ENCODE measurements around the gene PCYT1A.
"Not testable (repeated sequence)": the region's sequence is repeated elsewhere in the genome, so short reads cannot be mapped to it uniquely, and the experiment has no call there.

Gene PCYT1A

DNA sequence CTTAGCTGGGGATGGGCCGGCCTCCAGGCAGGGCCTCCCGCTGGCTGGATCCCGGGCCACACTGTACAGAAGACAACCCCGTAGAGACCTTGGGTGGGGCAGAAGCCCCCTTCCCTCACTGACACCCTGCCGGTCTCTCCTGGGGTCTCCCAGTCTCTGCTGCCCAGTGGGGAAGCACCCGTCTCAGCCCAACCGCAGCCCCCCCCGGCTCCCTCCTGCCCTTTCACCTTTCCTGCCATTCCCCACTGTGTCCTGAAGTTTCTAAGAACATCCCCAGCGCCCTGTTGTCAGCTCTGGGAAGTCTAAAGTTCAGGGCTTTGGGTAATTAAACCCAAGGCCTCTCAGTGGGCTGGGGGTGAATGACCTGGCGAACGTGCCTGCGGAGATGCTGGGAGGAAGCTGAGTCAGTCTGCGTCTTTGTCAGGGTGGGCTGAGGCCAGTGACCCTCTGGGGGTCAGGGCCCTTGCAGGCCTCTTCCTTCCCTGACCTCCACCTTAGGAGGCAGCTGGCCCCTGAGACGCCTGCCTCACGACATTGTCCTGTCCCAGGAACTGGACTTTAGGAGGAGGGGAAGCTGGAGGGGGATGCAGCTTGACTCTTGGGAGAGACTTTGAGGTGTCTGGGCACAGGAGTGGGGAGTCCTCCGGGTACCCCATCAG lies 72.6 kb downstream of the PCYT1A start:
- no peak for DNase-seq (ENCODE audit: low spot score)

GRCh38 chr3:196210673-196211556 lies 76.6 kb downstream of the PCYT1A start, which contains the start of gene ZDHHC19:
Gene ZDHHC19, minus strand, starts transcription at chr3:196211400. Its CDS starts 85 bp downstream, at chr3:196211315.
- DNase-seq (ENCODE audit: low spot score) = no peak

DNA sequence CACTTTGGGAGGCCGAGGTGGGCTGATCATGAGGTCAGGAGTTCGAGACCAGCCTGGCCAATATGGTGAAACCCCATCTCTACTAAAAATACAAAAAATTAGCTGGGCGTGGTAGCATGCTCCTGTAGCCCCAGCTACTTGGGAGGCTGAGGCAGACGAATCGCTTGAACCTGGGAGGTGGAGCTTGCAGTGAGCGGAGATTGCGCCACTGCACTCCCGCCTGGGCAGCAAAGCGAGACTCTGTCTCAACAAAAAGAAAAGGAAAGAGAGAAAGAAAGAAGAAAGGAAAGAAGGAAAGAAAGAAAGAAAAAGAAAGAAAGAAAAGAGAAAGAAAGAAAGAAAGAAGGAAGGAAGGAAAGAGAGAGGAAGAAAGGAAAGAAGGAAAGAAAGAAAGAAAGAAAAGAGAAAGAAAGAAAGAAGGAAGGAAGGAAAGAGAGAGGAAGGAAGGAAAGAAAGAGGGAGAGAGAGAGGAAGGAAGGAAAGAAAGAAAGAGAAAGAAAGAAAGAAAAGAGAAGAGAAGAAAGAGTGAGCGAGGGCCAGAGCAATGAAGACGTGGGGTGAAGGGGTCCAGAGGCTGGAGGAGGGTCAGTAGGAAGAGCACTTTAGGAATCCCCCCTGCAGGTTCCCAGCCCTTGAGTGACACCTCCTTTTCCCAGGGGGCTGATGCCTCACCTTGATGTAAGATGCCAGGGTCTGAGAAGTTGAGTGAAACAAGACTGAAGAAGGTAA lies 77.4 kb downstream of the PCYT1A start:
- DNase-seq (ENCODE audit: low spot score) = not testable (repeated sequence)

- no peak for DNase-seq (ENCODE audit: low spot score)
These were observed 78.4 kb downstream of the PCYT1A start for GRCh38 chr3:196208942-196209695.

GRCh38 chr3:196207833-196208607 lies 79.5 kb downstream of the PCYT1A start:
- DNase-seq (ENCODE audit: low spot score) = peak; percentile 47

DNA sequence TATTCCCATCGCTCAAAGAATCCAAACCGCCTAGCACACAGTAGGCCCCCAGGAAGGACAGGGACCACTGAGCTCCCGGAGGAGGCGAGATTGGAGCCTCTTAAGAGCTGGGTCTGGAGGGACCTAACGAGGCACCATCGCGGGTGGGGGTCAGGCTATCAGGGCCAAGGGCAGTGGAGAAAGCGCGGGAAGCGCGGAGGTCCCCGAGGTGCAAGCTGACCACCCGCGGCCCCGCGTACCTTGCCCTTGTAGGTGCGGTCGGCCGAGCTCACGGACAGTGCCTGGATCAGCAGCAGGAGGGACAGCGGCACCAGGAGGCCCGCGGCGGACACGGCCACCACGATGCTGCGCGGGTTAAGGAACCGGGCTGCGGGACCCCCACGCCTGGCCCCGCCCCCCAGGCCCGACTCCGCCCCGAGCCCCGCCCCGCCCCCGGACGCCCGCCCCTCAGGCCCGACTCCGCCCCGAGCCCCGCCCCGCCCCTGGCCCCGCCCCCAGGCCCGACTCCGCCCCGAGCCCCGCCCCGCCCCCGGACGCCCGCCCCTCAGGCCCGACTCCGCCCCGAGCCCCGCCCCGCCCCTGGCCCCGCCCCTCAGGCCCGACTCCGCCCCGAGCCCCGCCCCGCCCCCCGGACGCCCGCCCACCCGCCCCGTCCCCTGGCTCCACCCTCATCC lies 80.2 kb downstream of the PCYT1A start:
- DNase-seq (ENCODE audit: low spot score) = peak; percentile 83

DNA sequence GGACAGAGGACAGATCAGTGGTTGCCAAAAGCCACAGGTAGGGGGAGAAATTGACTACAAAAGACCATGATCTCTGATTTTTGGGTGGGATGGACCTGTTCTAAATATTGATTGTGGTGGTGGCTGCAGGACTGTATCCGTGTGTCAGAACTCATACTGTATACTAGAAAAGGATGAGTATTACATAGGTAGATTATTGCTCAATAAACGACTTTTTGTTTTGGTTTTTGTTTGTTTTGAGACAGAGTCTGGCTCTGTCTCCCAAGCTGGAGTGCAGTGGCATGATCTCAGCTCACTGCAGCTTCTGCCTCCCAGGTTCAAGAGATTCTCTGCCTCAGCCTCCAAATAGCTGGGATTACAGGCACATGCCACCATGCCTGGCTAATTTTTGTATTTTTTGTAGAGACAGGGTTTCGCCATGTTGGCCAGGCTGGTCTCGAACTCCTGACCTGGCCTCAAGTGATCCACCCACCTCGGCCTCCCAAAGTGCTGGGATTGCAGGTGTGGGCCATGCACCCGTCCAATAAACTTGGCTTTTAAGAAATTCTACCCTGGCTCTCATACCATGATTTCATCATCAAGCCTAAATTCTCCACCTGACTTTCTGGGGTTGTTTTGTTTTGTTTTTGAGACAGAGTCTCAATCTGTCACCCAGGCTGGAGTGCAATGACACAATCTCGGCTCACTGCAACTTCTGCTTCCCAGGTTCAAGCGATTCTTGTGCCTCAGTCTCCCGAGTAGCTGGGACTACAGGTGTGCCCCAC lies 81.9 kb downstream of the PCYT1A start:
- DNase-seq (ENCODE audit: low spot score) = not testable (repeated sequence)

DNA sequence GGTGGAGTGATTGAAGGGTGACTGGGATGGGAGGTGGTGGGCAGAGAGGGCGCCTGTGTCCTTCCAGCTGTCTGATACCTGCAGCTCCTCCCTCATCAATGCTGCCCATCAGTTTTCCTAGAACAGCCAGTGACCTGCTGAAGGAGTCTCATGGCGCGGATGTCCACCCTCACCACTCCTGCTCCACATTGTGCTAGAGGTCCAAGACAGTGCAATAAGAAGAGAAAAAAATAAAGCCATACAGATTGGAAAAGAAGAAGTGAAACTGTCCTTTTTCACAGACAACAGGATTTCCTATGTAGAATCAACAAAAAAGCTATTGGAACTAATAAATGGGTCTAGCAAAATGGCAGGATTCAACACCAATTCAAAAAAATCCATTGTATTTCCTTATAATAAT lies 83.7 kb downstream of the PCYT1A start:
- no peak for DNase-seq (ENCODE audit: low spot score)

DNA sequence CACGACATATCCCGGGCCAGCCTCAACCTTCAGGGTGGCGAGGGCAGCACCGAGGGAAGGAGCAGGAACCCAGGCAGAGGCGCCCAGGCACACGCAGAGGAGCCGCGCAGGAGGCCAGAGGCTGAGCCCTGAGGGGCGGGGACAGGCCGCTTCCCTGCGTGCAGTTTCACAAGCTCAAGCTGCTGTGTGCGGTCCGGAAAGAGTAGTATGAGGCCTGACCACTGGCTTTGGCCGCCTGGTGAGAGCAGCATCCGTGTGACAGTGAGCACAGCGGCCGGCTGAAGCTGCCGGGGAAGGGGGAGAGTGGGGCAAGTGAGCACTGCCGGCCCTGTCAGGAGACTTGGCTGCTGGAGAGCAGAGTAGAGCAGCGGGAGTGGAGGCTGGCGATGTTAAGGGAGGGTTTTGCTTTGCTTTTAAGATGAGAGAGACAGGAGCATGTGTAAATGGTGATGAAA lies 85.0 kb downstream of the PCYT1A start:
- DNase-seq (ENCODE audit: low spot score) = no peak

- no peak for DNase-seq (ENCODE audit: low spot score)
These were observed 88.5 kb downstream of the PCYT1A start for GRCh38 chr3:196198771-196199753.

GRCh38 chr3:196198081-196198675 lies 89.3 kb downstream of the PCYT1A start:
- DNase-seq (ENCODE audit: low spot score) = no peak

GRCh38 chr3:196197524-196197923 lies 90.0 kb downstream of the PCYT1A start:
- DNase-seq (ENCODE audit: low spot score) = no peak

DNA sequence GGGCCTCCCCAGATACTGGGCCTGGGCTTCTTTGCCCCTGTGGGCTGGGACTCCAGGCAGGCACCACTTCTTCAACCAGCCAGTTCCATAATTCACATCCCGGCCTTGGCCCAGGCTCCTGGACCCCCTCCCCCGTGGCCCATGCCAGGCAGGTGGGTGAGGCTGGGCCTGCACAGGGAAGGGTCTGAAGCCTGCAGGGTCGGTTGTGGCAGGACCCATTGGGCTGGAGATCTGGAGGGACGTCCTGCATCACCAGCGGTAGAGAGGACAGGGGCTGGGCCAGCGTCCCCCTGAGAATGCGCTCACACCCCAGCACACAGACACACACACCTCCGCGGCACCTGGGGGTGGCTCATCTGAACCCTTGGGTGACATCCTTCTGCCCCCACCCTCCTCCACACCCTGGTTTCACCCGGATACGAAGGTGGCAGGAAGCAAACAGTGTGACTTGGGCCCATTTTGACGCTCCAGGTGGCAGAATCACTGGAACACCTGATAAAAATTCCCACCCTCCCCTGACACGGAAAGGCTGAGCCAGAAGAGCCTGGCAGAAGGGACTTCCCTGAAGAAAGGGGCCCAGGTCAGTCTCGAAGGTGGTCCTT lies 91.8 kb downstream of the PCYT1A start:
- no peak for DNase-seq (ENCODE audit: low spot score)

- no peak for DNase-seq (ENCODE audit: low spot score)
These were observed 93.0 kb downstream of the PCYT1A start for GRCh38 chr3:196194542-196194915.

DNA sequence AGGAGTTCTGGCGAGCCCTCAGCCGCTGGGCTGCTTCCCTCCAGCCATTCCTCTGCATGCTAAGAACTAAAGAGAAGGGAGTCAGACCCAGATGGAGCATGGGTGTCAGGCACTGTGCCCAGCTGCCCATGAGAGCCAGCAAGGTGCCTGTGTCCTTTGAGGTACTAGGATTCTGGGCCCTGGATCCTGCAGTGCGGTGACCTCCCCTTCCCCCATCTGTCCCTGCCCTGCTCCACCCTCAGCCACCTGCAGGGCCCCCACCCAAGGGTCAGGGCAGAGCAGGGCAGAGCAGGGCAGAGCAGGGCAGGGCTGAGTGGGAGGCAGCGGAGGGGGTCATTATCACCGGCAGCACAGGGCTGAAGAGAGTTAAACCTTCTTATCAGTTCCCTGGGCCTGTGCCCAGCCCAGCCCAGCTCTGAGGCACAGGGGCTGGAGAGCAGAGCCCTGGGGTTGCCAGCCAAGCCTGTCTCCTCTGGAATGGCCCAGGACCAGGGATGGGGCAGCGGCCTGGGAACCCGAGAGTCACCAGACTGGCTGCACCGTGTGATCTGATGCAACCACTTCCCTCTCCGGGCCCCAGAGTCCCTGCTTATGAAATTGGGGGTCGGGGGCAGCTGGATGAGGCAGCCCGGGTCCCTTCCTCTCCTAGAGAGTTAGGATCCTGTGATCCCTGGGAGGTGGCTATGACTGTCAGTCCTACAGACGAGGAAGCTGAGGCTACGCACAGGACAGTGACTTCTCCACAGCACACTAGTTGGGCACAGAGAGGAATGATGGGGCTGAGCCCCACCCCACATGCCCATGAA lies 93.6 kb downstream of the PCYT1A start:
- DNase-seq (ENCODE audit: low spot score) = no peak

GRCh38 chr3:196193133-196193735 lies 94.3 kb downstream of the PCYT1A start:
- no peak for DNase-seq (ENCODE audit: low spot score)
